Neutrophil (primary cell): Measurements from ENCODE around the gene MRPL14.

Experiments
- H3K27ac ChIP-seq: fragments of 200-600 bp; sonication (generic); 2 replicates; pipeline ENCODE4 v1.5.1; 2016; ENCODE audit warnings: mild to moderate bottlenecking, moderate library complexity
- H3K27me3 ChIP-seq: fragments of 200-600 bp; sonication (generic); 2 replicates; pipeline ENCODE4 v1.6.0; 2016; ENCODE audit warnings: mild to moderate bottlenecking
- H3K36me3 ChIP-seq: fragments of 200-600 bp; sonication (generic); 2 replicates; pipeline ENCODE4 v1.5.1; 2017
- H3K4me1 ChIP-seq, 2 experiments: fragments of 200-600 bp in 1 of 2; sonication (generic) in 1 of 2; 1 replicate in 1 of 2; 2 replicates in 1 of 2; pipeline versions ENCODE4 v1.5.1 to v1.6.1; 2013 to 2016; ENCODE audit warnings: low read depth in 1 of 2, low read length in 1 of 2, mild to moderate bottlenecking in 1 of 2, moderate library complexity in 1 of 2; ENCODE audit not compliant: control insufficient read depth in 1 of 2, insufficient read depth in 1 of 2
- H3K4me3 ChIP-seq, 2 experiments: fragments of 200-600 bp in 1 of 2; sonication (generic) in 1 of 2; 1 replicate in 1 of 2; 2 replicates in 1 of 2; pipeline ENCODE4 v1.5.1; 2013 to 2016; ENCODE audit warnings: low read depth in 1 of 2, low read length in 1 of 2, mild to moderate bottlenecking in 1 of 2, moderate library complexity in 1 of 2
- H3K9me3 ChIP-seq: fragments of 200-600 bp; sonication (generic); 2 replicates; pipeline ENCODE4 v1.5.1; 2016
- CTCF ChIP-seq: fragments of 200-600 bp; sonication (generic); IDR thresholded peaks from 2 replicates; pipeline ENCODE4 v1.5.1; 2016; ENCODE audit warnings: antibody characterized with exemption

The MRPL14 gene

GRCh38 chr6:44090465-44090864 lies 36.8 kb downstream of the MRPL14 start:
- H3K36me3 ChIP-seq: no peaks in the 10 kb centered on the region

GRCh38 chr6:44088827-44089590 lies 38.2 kb downstream of the MRPL14 start:
- no peaks in the 10 kb centered on the region for H3K9me3 ChIP-seq
- H3K4me1 ChIP-seq: no peaks in the 10 kb centered on the region
- TF ChIP-seq CTCF: no peak
- H3K36me3 ChIP-seq: no peaks in the 10 kb centered on the region
- no peak overlapping the region for H3K4me3 ChIP-seq
- no peak overlapping the region for H3K27ac ChIP-seq
- no peaks in the 10 kb centered on the region for H3K27me3 ChIP-seq

More at GRCh38 chr6:44090465-44090864, 36.8 kb downstream of the MRPL14 start:
- no peaks in the 10 kb centered on the region for H3K9me3 ChIP-seq
- H3K27ac ChIP-seq: no peak overlapping the region
- H3K4me3 ChIP-seq: no peak overlapping the region
- H3K4me1 ChIP-seq: no peaks in the 10 kb centered on the region
- no peak for TF ChIP-seq CTCF
- H3K27me3 ChIP-seq: no peaks in the 10 kb centered on the region

- Histone ChIP-seq H3K4me3 (no peak overlapping the region), H3K27me3 (no peaks in the 10 kb centered on the region), H3K4me1 (no peaks in the 10 kb centered on the region), H3K27ac (no peak overlapping the region), H3K9me3 (no peaks in the 10 kb centered on the region), H3K36me3 (no peaks in the 10 kb centered on the region)
- no peak for TF ChIP-seq CTCF
Observed at GRCh38 chr6:44087623-44088022, 39.6 kb downstream of the MRPL14 start.

- Histone ChIP-seq H3K4me3 (no peak overlapping the region), H3K27ac (no peak overlapping the region), H3K36me3 (no peaks in the 10 kb centered on the region), H3K4me1 (no peaks in the 10 kb centered on the region), H3K27me3 (no peaks in the 10 kb centered on the region), H3K9me3 (no peaks in the 10 kb centered on the region)
- no peak for TF ChIP-seq CTCF
Observed at GRCh38 chr6:44086931-44087574, 40.2 kb downstream of the MRPL14 start.

- H3K27me3 ChIP-seq: no peaks in the 10 kb centered on the region
- no peak overlapping the region for H3K4me3 ChIP-seq
- H3K36me3 ChIP-seq: no peaks in the 10 kb centered on the region
- H3K9me3 ChIP-seq: no peaks in the 10 kb centered on the region
- no peak overlapping the region for H3K27ac ChIP-seq
- TF ChIP-seq CTCF: no peak
- no peaks in the 10 kb centered on the region for H3K4me1 ChIP-seq
Observed at GRCh38 chr6:44085219-44085618, 42.0 kb downstream of the MRPL14 start.
